ENCODE measurements around the gene ITK.

Gene ITK

GRCh38 chr5:157166214-157167213, 14.1 kb upstream of the ITK start, which contains the start of gene GARIN3:
GARIN3 (minus strand) TSS chr5:157166264; CDS start chr5:157166168, 96 bp downstream.
- no peak within 1 kb of the TSS for H3K4me3 ChIP-seq (ENCODE audit: low read depth, low read length)
- no peak for DNase-seq (ENCODE audit: low read depth)
- no peak for TF ChIP-seq MYC (IDR thresholded peaks at IDR 0.05; ENCODE audit: low read depth, low read length)
- TF ChIP-seq POLR2A (IDR thresholded peaks at IDR 0.05; ENCODE audit: extremely low read depth, insufficient read length), result no peak
- TF ChIP-seq MAX (IDR thresholded peaks at IDR 0.05; ENCODE audit: low read depth, low read length), result no peak
- TF ChIP-seq, protein P1, sequence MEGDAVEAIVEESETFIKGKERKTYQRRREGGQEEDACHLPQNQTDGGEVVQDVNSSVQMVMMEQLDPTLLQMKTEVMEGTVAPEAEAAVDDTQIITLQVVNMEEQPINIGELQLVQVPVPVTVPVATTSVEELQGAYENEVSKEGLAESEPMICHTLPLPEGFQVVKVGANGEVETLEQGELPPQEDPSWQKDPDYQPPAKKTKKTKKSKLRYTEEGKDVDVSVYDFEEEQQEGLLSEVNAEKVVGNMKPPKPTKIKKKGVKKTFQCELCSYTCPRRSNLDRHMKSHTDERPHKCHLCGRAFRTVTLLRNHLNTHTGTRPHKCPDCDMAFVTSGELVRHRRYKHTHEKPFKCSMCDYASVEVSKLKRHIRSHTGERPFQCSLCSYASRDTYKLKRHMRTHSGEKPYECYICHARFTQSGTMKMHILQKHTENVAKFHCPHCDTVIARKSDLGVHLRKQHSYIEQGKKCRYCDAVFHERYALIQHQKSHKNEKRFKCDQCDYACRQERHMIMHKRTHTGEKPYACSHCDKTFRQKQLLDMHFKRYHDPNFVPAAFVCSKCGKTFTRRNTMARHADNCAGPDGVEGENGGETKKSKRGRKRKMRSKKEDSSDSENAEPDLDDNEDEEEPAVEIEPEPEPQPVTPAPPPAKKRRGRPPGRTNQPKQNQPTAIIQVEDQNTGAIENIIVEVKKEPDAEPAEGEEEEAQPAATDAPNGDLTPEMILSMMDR (IDR thresholded peaks at IDR 0.05; ENCODE audit: low read depth, low read length), result no peak

- DNase-seq (ENCODE audit: low read depth), result no peak
Observed at GRCh38 chr5:157167214-157167621, 13.4 kb upstream of the ITK start.

GRCh38 chr5:157168286-157168685, 12.4 kb upstream of the ITK start:
- DNase-seq (ENCODE audit: low read depth), result no peak
- TF ChIP-seq, protein P1 (IDR thresholded peaks at IDR 0.05; ENCODE audit: low read depth, low read length), result no peak
- TF ChIP-seq MAX (IDR thresholded peaks at IDR 0.05; ENCODE audit: low read depth, low read length), result no peak
- no peak for TF ChIP-seq POLR2A (IDR thresholded peaks at IDR 0.05; ENCODE audit: extremely low read depth, insufficient read length)
- no peak for TF ChIP-seq MYC (IDR thresholded peaks at IDR 0.05; ENCODE audit: low read depth, low read length)
- H3K4me3 ChIP-seq (ENCODE audit: low read depth, low read length), result no peak overlapping the region

More at GRCh38 chr5:157167214-157167621, 13.4 kb upstream of the ITK start:
- H3K4me3 ChIP-seq (ENCODE audit: low read depth, low read length), result no peak overlapping the region
- TF ChIP-seq, protein P1 (IDR thresholded peaks at IDR 0.05; ENCODE audit: low read depth, low read length), result no peak
- TF ChIP-seq MYC (IDR thresholded peaks at IDR 0.05; ENCODE audit: low read depth, low read length), result no peak
- TF ChIP-seq MAX (IDR thresholded peaks at IDR 0.05; ENCODE audit: low read depth, low read length), result no peak
- no peak for TF ChIP-seq POLR2A (IDR thresholded peaks at IDR 0.05; ENCODE audit: extremely low read depth, insufficient read length)

- H3K4me3 ChIP-seq (ENCODE audit: low read depth, low read length), result no peak overlapping the region
- no peak for DNase-seq (ENCODE audit: low read depth)
- TF ChIP-seq, protein P1 (IDR thresholded peaks at IDR 0.05; ENCODE audit: low read depth, low read length), result no peak
- TF ChIP-seq POLR2A (IDR thresholded peaks at IDR 0.05; ENCODE audit: extremely low read depth, insufficient read length) (no peak), MYC (IDR thresholded peaks at IDR 0.05; ENCODE audit: low read depth, low read length) (no peak), MAX (IDR thresholded peaks at IDR 0.05; ENCODE audit: low read depth, low read length) (no peak)
Observed at GRCh38 chr5:157172403-157172802, 8.2 kb upstream of the ITK start.

DNA sequence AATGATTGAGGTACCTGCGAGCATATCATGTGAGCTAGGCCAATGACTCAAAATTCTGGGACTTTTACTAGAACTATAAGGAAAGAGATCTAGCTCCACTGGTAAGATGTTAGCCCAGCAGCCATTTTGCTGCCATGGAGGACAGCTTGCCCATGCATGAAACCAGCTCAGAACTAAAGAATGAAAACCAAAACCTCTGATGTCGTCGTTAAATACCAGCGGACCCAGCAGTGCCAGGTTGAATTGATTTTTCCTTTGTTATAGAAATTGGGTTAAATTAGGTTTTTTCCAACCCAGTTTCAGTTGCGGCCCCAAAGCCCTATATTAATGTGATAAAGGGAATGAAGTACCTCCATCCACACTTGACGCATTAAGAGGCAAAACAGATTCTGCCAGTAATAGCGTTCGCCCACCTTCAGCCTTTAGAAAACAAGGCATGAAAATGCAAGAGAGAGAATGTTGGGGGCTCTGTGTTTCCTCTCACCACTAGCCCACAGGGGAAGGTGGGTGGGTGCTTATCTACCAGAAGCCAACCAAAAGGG, 5.5 kb upstream of the ITK start:
- no peak for DNase-seq (ENCODE audit: low read depth)
- H3K4me3 ChIP-seq (ENCODE audit: low read depth, low read length), result no peak overlapping the region
- TF ChIP-seq, protein P1 (IDR thresholded peaks at IDR 0.05; ENCODE audit: low read depth, low read length), result no peak
- TF ChIP-seq MAX (IDR thresholded peaks at IDR 0.05; ENCODE audit: low read depth, low read length), result no peak
- TF ChIP-seq POLR2A (IDR thresholded peaks at IDR 0.05; ENCODE audit: extremely low read depth, insufficient read length), result no peak
- TF ChIP-seq MYC (IDR thresholded peaks at IDR 0.05; ENCODE audit: low read depth, low read length), result no peak
